WTC11 (cell line): ENCODE data around the gene PLXNC1.

Experiments
- CREB1 ChIP-seq: sonication (generic); formaldehyde crosslinking; IDR thresholded peaks from 2 replicates; pipeline ENCODE4 v1.8.0; 2023; ENCODE audit warnings: mild to moderate bottlenecking, missing genetic modification reagents
- GABPB1 ChIP-seq: sonication (generic); formaldehyde crosslinking; IDR thresholded peaks from 2 replicates; pipeline ENCODE4 v1.8.1; 2023; ENCODE audit warnings: mild to moderate bottlenecking, missing genetic modification reagents
- RELA ChIP-seq: sonication (generic); formaldehyde crosslinking; IDR thresholded peaks from 2 replicates; pipeline ENCODE4 v1.8.1; 2022; ENCODE audit warnings: missing genetic modification reagents, mild to moderate bottlenecking, borderline replicate concordance
- SP1 ChIP-seq: sonication (generic); formaldehyde crosslinking; conservative IDR thresholded peaks from 2 replicates; pipeline ENCODE4 v1.8.1; 2022; ENCODE audit warnings: missing genetic modification reagents
- TCF7 ChIP-seq: sonication (generic); formaldehyde crosslinking; IDR thresholded peaks from 2 replicates; pipeline ENCODE4 v1.8.0; 2022; ENCODE audit warnings: mild to moderate bottlenecking, low read depth, missing genetic modification reagents, moderate library complexity
- TEAD1 ChIP-seq: sonication (generic); formaldehyde crosslinking; IDR thresholded peaks from 2 replicates; pipeline ENCODE4 v1.8.0; 2022; ENCODE audit warnings: mild to moderate bottlenecking, missing genetic modification reagents
- ZBTB21 ChIP-seq: sonication (generic); formaldehyde crosslinking; IDR thresholded peaks from 2 replicates; pipeline ENCODE4 v1.8.1; 2023; ENCODE audit warnings: mild to moderate bottlenecking, missing genetic modification reagents, borderline replicate concordance
- ZNF121 ChIP-seq: sonication (generic); formaldehyde crosslinking; IDR thresholded peaks from 2 replicates; pipeline ENCODE4 v1.8.0; 2023; ENCODE audit warnings: missing genetic modification reagents
- ZNF416 ChIP-seq: fragments of 250-450 bp; sonication (Bioruptor Pico); IDR thresholded peaks from 2 replicates; pipeline ENCODE4 v1.9.0; 2021; ENCODE audit warnings: mild to moderate bottlenecking, inconsistent platforms
- TF ChIP-seq, protein P1 (sequence below): fragments of 200-600 bp; IDR thresholded peaks from 2 replicates; pipeline ENCODE4 v1.8.0; 2022; ENCODE audit warnings: antibody characterized with exemption
- TF ChIP-seq, protein P2 (sequence below): sonication (generic); formaldehyde crosslinking; IDR thresholded peaks from 2 replicates; pipeline ENCODE4 v1.8.0; 2022; ENCODE audit warnings: mild to moderate bottlenecking, missing genetic modification reagents

DNA sequence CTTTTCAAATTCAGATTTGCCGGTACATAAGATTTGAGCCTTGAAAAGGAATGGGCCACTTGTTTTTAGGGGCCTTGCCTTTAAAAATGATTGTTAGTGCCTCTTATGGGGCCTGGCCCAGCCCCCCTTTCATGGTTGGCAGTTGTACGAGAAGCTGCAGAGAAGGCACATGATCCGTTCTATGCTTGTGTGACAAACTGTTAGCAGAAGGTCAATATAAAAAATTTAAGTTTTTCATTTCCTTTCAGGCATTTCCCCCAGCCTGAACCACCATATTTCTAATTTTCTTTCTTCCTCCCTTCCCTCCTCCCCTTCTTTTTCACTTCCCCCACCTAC is 119.1 kb downstream of the PLXNC1 start:
- TF ChIP-seq, protein P1, sequence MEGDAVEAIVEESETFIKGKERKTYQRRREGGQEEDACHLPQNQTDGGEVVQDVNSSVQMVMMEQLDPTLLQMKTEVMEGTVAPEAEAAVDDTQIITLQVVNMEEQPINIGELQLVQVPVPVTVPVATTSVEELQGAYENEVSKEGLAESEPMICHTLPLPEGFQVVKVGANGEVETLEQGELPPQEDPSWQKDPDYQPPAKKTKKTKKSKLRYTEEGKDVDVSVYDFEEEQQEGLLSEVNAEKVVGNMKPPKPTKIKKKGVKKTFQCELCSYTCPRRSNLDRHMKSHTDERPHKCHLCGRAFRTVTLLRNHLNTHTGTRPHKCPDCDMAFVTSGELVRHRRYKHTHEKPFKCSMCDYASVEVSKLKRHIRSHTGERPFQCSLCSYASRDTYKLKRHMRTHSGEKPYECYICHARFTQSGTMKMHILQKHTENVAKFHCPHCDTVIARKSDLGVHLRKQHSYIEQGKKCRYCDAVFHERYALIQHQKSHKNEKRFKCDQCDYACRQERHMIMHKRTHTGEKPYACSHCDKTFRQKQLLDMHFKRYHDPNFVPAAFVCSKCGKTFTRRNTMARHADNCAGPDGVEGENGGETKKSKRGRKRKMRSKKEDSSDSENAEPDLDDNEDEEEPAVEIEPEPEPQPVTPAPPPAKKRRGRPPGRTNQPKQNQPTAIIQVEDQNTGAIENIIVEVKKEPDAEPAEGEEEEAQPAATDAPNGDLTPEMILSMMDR: no peak
- TF ChIP-seq ZNF416 (CRISPR knock-in tag) (no peak), CREB1 (CRISPR knock-in tag) (no peak), ZBTB21 (CRISPR knock-in tag) (no peak), ZNF121 (CRISPR knock-in tag) (no peak), TEAD1 (no peak), TCF7 (CRISPR knock-in tag) (no peak), GABPB1 (CRISPR knock-in tag) (no peak), RELA (no peak), SP1 (CRISPR knock-in tag) (no peak)
- TF ChIP-seq, protein P2, sequence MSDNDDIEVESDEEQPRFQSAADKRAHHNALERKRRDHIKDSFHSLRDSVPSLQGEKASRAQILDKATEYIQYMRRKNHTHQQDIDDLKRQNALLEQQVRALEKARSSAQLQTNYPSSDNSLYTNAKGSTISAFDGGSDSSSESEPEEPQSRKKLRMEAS (CRISPR knock-in tag): no peak
